Hepatocyte (in vitro differentiated cells): ENCODE results near the gene WDR48. TPM values are rescaled to one million over a fixed set of nuclear protein-coding genes. Genes with fewer than 3 reads are reported as not detected.

ENCODE experiments used
- DNase-seq: peaks from one replicate; pipeline ENCODE4 v3.0.0-alpha.2; 2016; ENCODE audit warnings: low spot score
- H2AFZ ChIP-seq: fragments of 200-600 bp; sonication (generic); 2 replicates; pipeline ENCODE4 v1.6.0; 2016; ENCODE audit warnings: antibody characterized with exemption, mild to moderate bottlenecking
- H3K27ac ChIP-seq: fragments of 200-600 bp; sonication (generic); 2 replicates; pipeline ENCODE4 v1.5.1; 2016; ENCODE audit warnings: mild to moderate bottlenecking
- H3K27me3 ChIP-seq: fragments of 200-600 bp; sonication (generic); 2 replicates; pipeline ENCODE4 v1.6.1; 2016
- H3K36me3 ChIP-seq: fragments of 200-600 bp; sonication (generic); replicated peaks from 2 replicates; pipeline ENCODE4 v1.5.1; 2016; ENCODE audit warnings: low read depth; ENCODE audit not compliant: insufficient read depth
- H3K4me1 ChIP-seq: fragments of 200-600 bp; sonication (generic); 2 replicates; pipeline ENCODE4 v1.5.1; 2016; ENCODE audit warnings: mild to moderate bottlenecking, moderate library complexity; ENCODE audit not compliant: insufficient read depth
- H3K4me2 ChIP-seq: fragments of 200-600 bp; sonication (generic); 2 replicates; pipeline ENCODE4 v1.6.0; 2016
- H3K4me3 ChIP-seq: fragments of 200-600 bp; sonication (generic); 2 replicates; pipeline ENCODE4 v1.5.1; 2016; ENCODE audit warnings: mild to moderate bottlenecking
- H3K79me2 ChIP-seq: fragments of 200-600 bp; sonication (generic); 2 replicates; pipeline ENCODE4 v1.6.0; 2017; ENCODE audit warnings: mild to moderate bottlenecking
- H3K9me2 ChIP-seq: fragments of 200-600 bp; sonication (generic); replicated peaks from 2 replicates; pipeline ENCODE4 v1.6.0; 2017; ENCODE audit warnings: mild to moderate bottlenecking; ENCODE audit not compliant: insufficient read depth
- H3K9me3 ChIP-seq: fragments of 200-600 bp; sonication (generic); 2 replicates; pipeline ENCODE4 v1.5.1; 2016; ENCODE audit warnings: low read depth, mild to moderate bottlenecking
- H4K20me1 ChIP-seq: fragments of 200-600 bp; sonication (generic); 2 replicates; pipeline ENCODE4 v1.6.0; 2016; ENCODE audit warnings: mild to moderate bottlenecking; ENCODE audit not compliant: insufficient read depth, poor library complexity, severe bottlenecking
- CTCF ChIP-seq: fragments of 200-600 bp; sonication (generic); IDR thresholded peaks from 2 replicates; pipeline ENCODE4 v1.5.1; 2016; ENCODE audit warnings: antibody characterized with exemption, mild to moderate bottlenecking; ENCODE audit not compliant: poor library complexity
- EZH2 ChIP-seq: fragments of 200-600 bp; sonication (generic); IDR thresholded peaks from 2 replicates; pipeline ENCODE4 v1.6.1; 2016; ENCODE audit warnings: antibody characterized with exemption, mild to moderate bottlenecking, borderline replicate concordance
- EZH2phosphoT487 ChIP-seq: fragments of 200-600 bp; sonication (generic); IDR thresholded peaks from one replicate; pipeline ENCODE4 v1.6.1; 2018; ENCODE audit warnings: antibody characterized with exemption, mild to moderate bottlenecking, low read depth, moderate library complexity; ENCODE audit not compliant: unreplicated experiment, severe bottlenecking
- WGBS: methylation state at CpG from one replicate; pipeline ENCODE4 v1.1.6; 2016; ENCODE audit warnings: low lambda C conversion rate; ENCODE audit errors: missing lambda C conversion rate; 5-methylcytosine and 5-hydroxymethylcytosine counted together
- polyA plus RNA-seq: library from polyadenylated mRNA; unstranded; fragments of >200 nt; fragmentation: Nextera tagmentation; extraction: Ambion mirVana; gene quantifications from 2 replicates; pipeline ENCODE4 v1.2.1, GENCODE V29; 2016
- total RNA-seq: library from RNA; depleted of rRNA; stranded (reverse); fragments of >200 nt; gene quantifications from 2 replicates; pipeline ENCODE4 v1.2.3, GENCODE V29; 2014

WDR48 gene
- total and polyA plus RNA-seq, 2 experiments from 2014 or later: 25.0 to 34.7 TPM

- Histone ChIP-seq H3K36me3 (no peaks in the 10 kb centered on the region), H3K4me3 (no peak overlapping the region), H2AFZ (no peak overlapping the region), H3K79me2 (no peaks in the 10 kb centered on the region), H3K4me1 (no peaks in the 10 kb centered on the region), H3K9me2 (no peaks in the 10 kb centered on the region), H3K4me2 (no peak overlapping the region), H3K9me3 (no peaks in the 10 kb centered on the region), H3K27ac (no peak overlapping the region), H3K27me3 (no peaks in the 10 kb centered on the region), H4K20me1 (no peaks in the 10 kb centered on the region)
- WGBS: 91% methylated on average over 2 of the region's 2 CpGs
- DNase-seq: no peak
- TF ChIP-seq CTCF: no peak
- TF ChIP-seq EZH2: no peak
- TF ChIP-seq EZH2phosphoT487: no peak
These were observed 32.5 kb upstream of the WDR48 start for GRCh38 chr3:39019299-39019698.

- Histone ChIP-seq H3K4me3 (no peak overlapping the region), H3K9me2 (no peaks in the 10 kb centered on the region), H3K36me3 (no peaks in the 10 kb centered on the region), H3K79me2 (no peaks in the 10 kb centered on the region), H3K27ac (no peak overlapping the region), H4K20me1 (no peaks in the 10 kb centered on the region), H3K4me2 (no peak overlapping the region), H3K9me3 (no peaks in the 10 kb centered on the region), H2AFZ (no peak overlapping the region), H3K4me1 (no peaks in the 10 kb centered on the region), H3K27me3 (no peaks in the 10 kb centered on the region)
- TF ChIP-seq EZH2phosphoT487: no peak
- TF ChIP-seq EZH2: no peak
- no peak for TF ChIP-seq CTCF
- WGBS: 97% methylated on average over 1 of the region's 1 CpG
- no peak for DNase-seq
These were observed 30.8 kb upstream of the WDR48 start for GRCh38 chr3:39021029-39021428.

GRCh38 chr3:39021465-39022285 is 30.1 kb upstream of the WDR48 start:
- H3K27me3 ChIP-seq: no peaks in the 10 kb centered on the region
- no peak for DNase-seq
- H3K27ac ChIP-seq: no peak overlapping the region
- H3K4me1 ChIP-seq: no peaks in the 10 kb centered on the region
- no peak for TF ChIP-seq CTCF
- TF ChIP-seq EZH2: no peak
- TF ChIP-seq EZH2phosphoT487: no peak
- no peak overlapping the region for H3K4me2 ChIP-seq
- H4K20me1 ChIP-seq: no peaks in the 10 kb centered on the region
- no peaks in the 10 kb centered on the region for H3K79me2 ChIP-seq
- no peak overlapping the region for H2AFZ ChIP-seq
- no peaks in the 10 kb centered on the region for H3K9me2 ChIP-seq
- H3K4me3 ChIP-seq: no peak overlapping the region
- 71% methylated on average over 4 of the region's 4 CpGs for WGBS
- H3K9me3 ChIP-seq: no peaks in the 10 kb centered on the region
- H3K36me3 ChIP-seq: no peaks in the 10 kb centered on the region
